NCI-H128 (cell line): Measurements from ENCODE around the gene CERS6.

ENCODE experiments used
- DNase-seq: peaks from one replicate; lab custom pipeline; 2025; ENCODE audit not compliant: unreplicated experiment; lab: John Stamatoyannopoulos, UW

The CERS6 gene

DNA sequence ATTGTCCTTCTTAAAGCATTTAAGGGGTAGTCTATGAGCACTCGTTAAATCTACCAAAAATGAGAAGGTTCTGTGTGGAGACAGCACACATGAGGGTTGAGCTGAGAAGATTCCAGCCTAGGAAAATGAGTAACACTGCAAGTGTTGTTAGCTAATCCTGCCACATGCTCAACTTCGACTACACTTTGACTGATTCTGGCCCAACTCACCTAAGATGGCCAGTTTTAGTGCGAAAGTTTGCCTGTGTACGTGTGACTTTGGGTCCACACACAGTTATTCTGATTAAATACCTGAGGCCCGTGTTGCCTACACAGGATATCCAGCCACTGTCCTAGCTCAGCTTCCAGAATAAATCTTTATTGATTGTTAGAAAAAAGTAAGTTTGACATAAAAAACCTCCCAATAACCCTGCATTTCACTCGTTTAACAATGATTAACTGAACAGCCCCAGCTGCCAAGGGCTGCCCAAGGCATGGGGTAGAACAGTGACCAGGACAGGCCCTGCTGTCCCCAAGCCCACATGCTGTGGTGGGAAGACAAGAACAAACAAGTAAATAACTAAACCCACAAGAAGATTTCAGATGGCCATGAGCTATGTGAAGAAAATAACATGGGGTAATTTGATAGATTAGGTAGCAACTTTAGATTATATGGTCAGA, 14.7 kb upstream of the CERS6 start:
- no peak for DNase-seq

DNA sequence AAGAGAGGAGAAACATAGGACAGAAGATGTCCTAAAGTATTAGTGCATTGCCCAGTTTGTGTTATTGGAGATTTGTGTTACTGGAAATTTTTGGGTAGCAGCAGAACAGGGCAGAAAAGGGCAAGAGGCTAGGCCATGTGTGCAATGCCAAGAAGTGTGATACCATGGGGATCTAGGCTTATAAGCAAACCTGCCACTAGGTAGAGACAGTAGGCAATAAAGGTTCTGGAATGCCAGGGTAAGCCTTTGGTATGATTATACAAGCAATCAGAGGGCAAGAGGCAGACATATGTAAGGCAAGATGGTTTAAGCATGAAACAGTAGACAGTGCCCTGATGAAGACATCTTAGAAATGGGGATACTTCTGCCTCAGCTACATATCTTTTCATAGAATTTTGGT, 12.3 kb upstream of the CERS6 start:
- DNase-seq: no peak

DNA sequence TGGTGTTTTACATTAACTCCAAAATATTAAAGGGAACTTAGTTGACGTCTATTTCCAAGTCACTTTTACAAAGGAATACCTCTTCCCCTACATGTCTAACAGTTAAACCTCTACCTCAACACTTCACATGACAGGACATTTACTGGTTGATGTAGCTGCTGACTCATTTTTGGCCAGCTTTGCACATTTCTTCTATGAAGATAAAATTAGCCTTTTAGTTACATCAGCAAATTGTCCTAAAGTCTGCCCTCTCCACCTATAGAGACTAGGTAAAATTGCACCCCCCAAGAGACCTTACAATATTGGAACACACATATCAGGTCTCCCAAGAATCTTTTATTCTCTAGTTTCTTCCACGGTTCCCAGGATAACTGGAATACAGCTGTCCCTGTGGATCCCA, 10.1 kb upstream of the CERS6 start:
- no peak for DNase-seq

- DNase-seq: no peak
Observed at GRCh38 chr2:168448980-168449379, 7.1 kb upstream of the CERS6 start.

GRCh38 chr2:168449419-168449818, 6.7 kb upstream of the CERS6 start:
- DNase-seq: no peak

- no peak for DNase-seq
Observed at GRCh38 chr2:168450171-168450570, 5.9 kb upstream of the CERS6 start.

- DNase-seq: no peak
Observed at GRCh38 chr2:168450732-168451131, 5.3 kb upstream of the CERS6 start.

DNA sequence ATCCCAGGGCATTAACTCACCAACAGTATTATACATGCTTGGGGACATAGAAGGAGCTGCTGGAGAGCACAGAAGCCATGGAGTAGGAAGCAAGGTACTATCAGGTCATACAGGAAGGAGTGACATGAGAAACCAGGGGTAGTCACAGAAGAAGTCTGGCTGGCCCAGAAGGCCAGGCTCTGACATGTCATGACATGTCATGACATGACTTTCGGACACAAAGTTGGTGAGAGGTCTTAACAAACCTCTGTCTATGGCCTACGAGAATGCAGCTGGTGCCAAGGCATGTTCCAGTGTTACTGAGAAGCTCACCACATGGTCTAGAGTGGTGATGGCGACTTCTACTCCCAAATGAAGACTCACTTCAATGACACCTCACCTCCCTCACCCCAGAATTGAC, 3.3 kb upstream of the CERS6 start:
- no peak for DNase-seq

DNA sequence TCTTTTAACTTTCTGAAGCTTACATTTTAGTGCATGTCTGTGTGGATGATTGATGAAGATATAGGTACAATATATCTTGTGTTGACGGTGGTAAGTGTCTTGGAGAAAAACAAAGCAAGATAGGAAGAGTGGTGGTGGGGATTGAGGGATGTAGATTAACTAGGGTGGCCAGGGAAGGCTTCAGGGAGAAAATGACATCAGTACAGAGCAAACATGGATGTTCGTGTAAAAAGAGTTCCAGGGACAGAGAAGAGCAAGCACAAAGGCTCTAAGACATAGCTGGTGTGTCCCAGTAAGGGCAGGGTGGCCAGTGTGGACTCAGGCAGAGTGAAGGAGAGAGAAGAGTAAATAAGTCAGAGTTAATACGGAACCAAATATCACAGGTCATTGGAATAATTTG, 2.7 kb upstream of the CERS6 start:
- DNase-seq: no peak

- DNase-seq: no peak
Observed at GRCh38 chr2:168454737-168455644, 1.1 kb upstream of the CERS6 start.

GRCh38 chr2:168456521-168457189, 583 bp downstream of the CERS6 start:
- DNase-seq: no peak

- no peak for DNase-seq
Observed at GRCh38 chr2:168457190-168457895, 1.3 kb downstream of the CERS6 start.

- no peak for DNase-seq
Observed at GRCh38 chr2:168458139-168458538, 2.1 kb downstream of the CERS6 start.

- DNase-seq: no peak
Observed at GRCh38 chr2:168459256-168459655, 3.2 kb downstream of the CERS6 start.

GRCh38 chr2:168460571-168460970, 4.5 kb downstream of the CERS6 start:
- no peak for DNase-seq

DNA sequence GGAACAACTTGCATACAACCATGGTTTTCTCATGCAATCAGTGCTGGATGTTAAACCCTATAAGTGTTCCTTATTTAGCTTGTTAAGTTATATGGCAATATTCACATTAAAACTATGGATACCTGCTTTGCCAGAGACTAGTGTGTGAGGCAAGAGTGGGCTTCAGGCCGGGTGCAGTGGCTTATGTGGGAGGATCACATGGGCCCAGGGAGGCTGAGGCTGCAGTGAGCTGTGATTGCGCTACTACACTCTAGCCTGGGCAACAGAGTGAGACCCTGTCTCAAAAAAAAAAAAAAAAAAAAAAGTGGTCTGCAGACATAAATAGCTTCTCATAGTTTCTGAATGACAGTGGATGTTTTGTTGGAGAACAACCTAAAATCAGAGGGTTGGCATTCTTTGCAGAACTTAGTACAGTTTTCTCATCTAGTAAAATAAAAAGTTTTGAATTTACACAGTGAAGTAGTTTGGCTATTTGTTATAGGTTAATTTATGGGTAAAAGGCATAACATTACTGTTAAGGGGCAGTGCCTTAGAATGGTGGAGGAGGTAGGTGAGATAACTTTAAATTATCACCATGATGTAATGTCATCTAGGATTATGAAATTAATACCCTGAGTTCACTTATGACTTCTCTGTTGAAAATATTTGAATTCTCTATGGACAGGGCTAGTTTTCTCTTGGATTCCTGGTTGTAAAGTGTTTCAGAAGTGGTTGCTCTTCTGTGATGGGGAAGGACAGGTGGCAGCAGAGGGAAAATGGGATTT, 5.3 kb downstream of the CERS6 start:
- no peak for DNase-seq

DNA sequence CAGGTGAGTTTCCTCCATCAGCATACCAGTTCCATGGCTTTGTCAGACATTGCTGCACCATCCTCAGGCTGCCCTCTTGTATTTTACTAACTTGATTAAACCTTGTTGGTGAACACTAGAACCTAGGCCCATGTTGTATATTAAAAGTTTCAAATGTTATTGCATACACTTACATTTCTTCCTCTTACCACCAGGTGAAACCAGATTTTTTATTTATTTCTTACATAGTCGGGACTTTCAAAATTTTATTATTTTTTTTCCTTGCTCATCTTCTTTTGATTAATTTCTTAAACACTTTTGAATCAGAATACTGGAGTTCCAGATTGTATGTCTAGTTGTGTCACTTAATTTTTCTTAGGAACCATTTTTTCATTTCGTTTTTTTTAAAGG, 5.9 kb downstream of the CERS6 start:
- DNase-seq: no peak

DNA sequence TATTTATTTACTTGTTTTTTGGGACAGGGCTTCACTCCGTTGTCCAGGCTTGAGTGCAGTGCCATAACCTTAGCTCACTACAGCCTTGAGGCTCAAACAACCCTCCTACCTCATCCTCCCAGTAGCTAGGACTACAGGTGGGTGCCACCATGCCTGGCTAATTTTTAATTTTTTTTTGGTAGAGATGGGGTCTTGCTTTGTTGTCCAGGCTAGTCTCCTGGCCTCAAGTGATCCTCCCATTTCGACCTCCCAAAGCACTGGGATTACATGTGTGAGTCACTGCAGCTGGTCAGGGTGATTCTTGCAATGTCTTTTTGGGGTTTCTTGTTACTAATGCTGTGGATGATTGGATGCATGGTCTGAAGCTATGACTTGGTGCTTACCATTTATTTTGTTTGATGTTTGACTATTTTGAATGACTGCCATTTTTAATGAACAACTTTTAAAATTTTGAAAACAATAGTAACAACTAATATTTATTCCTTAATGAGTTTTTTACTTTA, 6.5 kb downstream of the CERS6 start:
- no peak for DNase-seq

- no peak for DNase-seq
Observed at GRCh38 chr2:168465594-168465993, 9.5 kb downstream of the CERS6 start.

- no peak for DNase-seq
Observed at GRCh38 chr2:168466190-168466737, 10.2 kb downstream of the CERS6 start.
